ENCODE measurements around the gene SNX4. TPM values are rescaled to one million over a fixed set of nuclear protein-coding genes. Genes with fewer than 3 reads are reported as not detected.

Gene SNX4
- total and polyA plus RNA-seq, 2 of the 8 experiments (the other 6 are each of a cell fraction or from before 2014, with no cell fraction given): 7.2 to 23.1 TPM

- TF ChIP-seq, protein P1, sequence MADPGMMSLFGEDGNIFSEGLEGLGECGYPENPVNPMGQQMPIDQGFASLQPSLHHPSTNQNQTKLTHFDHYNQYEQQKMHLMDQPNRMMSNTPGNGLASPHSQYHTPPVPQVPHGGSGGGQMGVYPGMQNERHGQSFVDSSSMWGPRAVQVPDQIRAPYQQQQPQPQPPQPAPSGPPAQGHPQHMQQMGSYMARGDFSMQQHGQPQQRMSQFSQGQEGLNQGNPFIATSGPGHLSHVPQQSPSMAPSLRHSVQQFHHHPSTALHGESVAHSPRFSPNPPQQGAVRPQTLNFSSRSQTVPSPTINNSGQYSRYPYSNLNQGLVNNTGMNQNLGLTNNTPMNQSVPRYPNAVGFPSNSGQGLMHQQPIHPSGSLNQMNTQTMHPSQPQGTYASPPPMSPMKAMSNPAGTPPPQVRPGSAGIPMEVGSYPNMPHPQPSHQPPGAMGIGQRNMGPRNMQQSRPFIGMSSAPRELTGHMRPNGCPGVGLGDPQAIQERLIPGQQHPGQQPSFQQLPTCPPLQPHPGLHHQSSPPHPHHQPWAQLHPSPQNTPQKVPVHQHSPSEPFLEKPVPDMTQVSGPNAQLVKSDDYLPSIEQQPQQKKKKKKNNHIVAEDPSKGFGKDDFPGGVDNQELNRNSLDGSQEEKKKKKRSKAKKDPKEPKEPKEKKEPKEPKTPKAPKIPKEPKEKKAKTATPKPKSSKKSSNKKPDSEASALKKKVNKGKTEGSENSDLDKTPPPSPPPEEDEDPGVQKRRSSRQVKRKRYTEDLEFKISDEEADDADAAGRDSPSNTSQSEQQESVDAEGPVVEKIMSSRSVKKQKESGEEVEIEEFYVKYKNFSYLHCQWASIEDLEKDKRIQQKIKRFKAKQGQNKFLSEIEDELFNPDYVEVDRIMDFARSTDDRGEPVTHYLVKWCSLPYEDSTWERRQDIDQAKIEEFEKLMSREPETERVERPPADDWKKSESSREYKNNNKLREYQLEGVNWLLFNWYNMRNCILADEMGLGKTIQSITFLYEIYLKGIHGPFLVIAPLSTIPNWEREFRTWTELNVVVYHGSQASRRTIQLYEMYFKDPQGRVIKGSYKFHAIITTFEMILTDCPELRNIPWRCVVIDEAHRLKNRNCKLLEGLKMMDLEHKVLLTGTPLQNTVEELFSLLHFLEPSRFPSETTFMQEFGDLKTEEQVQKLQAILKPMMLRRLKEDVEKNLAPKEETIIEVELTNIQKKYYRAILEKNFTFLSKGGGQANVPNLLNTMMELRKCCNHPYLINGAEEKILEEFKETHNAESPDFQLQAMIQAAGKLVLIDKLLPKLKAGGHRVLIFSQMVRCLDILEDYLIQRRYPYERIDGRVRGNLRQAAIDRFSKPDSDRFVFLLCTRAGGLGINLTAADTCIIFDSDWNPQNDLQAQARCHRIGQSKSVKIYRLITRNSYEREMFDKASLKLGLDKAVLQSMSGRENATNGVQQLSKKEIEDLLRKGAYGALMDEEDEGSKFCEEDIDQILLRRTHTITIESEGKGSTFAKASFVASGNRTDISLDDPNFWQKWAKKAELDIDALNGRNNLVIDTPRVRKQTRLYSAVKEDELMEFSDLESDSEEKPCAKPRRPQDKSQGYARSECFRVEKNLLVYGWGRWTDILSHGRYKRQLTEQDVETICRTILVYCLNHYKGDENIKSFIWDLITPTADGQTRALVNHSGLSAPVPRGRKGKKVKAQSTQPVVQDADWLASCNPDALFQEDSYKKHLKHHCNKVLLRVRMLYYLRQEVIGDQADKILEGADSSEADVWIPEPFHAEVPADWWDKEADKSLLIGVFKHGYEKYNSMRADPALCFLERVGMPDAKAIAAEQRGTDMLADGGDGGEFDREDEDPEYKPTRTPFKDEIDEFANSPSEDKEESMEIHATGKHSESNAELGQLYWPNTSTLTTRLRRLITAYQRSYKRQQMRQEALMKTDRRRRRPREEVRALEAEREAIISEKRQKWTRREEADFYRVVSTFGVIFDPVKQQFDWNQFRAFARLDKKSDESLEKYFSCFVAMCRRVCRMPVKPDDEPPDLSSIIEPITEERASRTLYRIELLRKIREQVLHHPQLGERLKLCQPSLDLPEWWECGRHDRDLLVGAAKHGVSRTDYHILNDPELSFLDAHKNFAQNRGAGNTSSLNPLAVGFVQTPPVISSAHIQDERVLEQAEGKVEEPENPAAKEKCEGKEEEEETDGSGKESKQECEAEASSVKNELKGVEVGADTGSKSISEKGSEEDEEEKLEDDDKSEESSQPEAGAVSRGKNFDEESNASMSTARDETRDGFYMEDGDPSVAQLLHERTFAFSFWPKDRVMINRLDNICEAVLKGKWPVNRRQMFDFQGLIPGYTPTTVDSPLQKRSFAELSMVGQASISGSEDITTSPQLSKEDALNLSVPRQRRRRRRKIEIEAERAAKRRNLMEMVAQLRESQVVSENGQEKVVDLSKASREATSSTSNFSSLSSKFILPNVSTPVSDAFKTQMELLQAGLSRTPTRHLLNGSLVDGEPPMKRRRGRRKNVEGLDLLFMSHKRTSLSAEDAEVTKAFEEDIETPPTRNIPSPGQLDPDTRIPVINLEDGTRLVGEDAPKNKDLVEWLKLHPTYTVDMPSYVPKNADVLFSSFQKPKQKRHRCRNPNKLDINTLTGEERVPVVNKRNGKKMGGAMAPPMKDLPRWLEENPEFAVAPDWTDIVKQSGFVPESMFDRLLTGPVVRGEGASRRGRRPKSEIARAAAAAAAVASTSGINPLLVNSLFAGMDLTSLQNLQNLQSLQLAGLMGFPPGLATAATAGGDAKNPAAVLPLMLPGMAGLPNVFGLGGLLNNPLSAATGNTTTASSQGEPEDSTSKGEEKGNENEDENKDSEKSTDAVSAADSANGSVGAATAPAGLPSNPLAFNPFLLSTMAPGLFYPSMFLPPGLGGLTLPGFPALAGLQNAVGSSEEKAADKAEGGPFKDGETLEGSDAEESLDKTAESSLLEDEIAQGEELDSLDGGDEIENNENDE (IDR thresholded peaks at IDR 0.05; ENCODE audit: insufficient replicate concordance, low read length): no peak
- TF ChIP-seq JUN (IDR thresholded peaks at IDR 0.05; ENCODE audit: low read depth, low read length) (no peak), JUND (IDR thresholded peaks at IDR 0.05; ENCODE audit: low read length) (no peak)
These were observed 79.0 kb downstream of the SNX4 start (continued) for GRCh38 chr3:125440970-125441369.
